Duodenal mucosa (tissue), 2 donors: ENCODE measurements around the gene TACR1.

Experiments
- H3K27ac ChIP-seq: one replicate; pipeline ENCODE4 v1.7.0; 2013; ENCODE audit warnings: low read depth, low read length
- H3K27me3 ChIP-seq, 2 donors: one replicate each; pipeline ENCODE4 v1.7.0; 2013; ENCODE audit warnings: low read length in 2 of 2, control low read depth in 1 of 2; ENCODE audit not compliant: insufficient read depth in 2 of 2, control insufficient read depth in 1 of 2
- H3K36me3 ChIP-seq, 2 donors: one replicate each; pipeline ENCODE4 v1.7.0; 2013; ENCODE audit warnings: low read length in 2 of 2, control low read depth in 1 of 2; ENCODE audit not compliant: insufficient read depth in 2 of 2, control insufficient read depth in 1 of 2
- H3K4me1 ChIP-seq, 2 donors: one replicate each; pipeline ENCODE4 v1.7.0; 2013; ENCODE audit warnings: low read length in 2 of 2, control low read depth in 1 of 2; ENCODE audit not compliant: insufficient read depth in 2 of 2, control insufficient read depth in 1 of 2
- H3K4me3 ChIP-seq, 2 donors: one replicate each; pipeline ENCODE4 v1.7.0; 2013; ENCODE audit warnings: low read length in 2 of 2, low read depth in 1 of 2
- H3K9ac ChIP-seq, 2 donors: one replicate each; pipeline ENCODE4 v1.7.0; 2013; ENCODE audit warnings: low read length in 2 of 2, low read depth in 1 of 2
- H3K9me3 ChIP-seq, 2 donors: one replicate each; pipeline ENCODE4 v1.7.0; 2013; ENCODE audit warnings: low read length in 2 of 2, control low read depth in 1 of 2; ENCODE audit not compliant: control insufficient read depth in 1 of 2

TACR1 gene

DNA sequence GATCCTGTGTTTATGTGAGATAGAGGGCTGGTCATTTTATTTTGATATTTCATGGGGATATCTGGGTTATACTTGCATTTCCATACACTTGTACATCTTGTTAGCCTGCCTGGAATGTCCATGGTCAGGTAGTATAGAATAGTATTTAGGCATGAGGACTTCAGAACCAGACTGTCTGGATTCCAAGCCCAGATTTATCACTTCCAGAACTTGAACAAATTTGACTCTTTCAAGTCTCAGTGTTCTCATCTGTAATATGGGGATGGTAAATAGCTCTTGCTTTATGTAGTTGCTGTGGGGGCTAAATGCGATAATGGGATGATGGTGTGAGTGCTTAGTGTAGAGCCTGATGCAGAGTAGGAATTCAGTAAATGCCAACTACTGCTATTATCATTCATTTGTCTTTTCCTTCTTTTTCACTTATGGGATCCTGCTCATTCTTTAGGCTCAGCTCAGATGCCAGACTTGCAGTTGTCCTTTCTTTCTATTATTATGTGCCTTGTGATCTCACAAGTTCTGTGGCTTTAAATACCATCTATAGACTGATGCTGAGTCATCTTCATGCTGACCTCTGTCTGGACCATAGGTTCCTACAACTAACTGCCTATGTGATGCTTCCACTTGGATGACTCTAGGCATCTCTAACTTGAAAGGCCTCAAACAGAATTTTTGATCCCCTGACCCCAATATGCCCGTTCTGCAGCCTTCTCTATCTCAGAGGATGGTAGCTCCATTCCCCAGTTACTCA, 173.5 kb downstream of the TACR1 start:
- Histone ChIP-seq H3K36me3 (no peaks in the 10 kb centered on the region), H3K27me3 (no peaks in the 10 kb centered on the region), H3K9ac (no peak overlapping the region), H3K9me3 (no peaks in the 10 kb centered on the region), H3K4me3 (no peak overlapping the region), H3K27ac (no peak overlapping the region), H3K4me1 (no peaks in the 10 kb centered on the region)

DNA sequence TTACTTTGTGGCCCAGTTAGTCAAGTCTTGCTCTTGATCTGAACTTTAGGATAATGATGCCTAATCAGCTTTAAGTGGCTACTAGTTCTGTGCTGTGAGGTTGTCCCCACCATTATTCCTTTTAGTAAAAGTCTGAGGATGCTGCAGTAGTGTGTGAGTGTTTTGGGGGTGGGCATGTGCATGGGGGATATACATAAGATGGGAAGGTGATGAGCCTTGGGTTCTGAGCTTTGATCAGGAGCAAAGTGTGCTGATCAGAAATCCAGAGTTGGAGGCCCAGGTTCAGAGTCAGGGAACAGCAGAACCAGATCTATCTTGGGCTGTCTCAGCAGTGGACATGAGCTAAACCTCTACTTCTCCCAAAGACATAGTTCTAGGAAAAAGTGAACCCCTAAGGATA, 174.1 kb downstream of the TACR1 start:
- Histone ChIP-seq H3K4me1 (no peaks in the 10 kb centered on the region), H3K36me3 (no peaks in the 10 kb centered on the region)

DNA sequence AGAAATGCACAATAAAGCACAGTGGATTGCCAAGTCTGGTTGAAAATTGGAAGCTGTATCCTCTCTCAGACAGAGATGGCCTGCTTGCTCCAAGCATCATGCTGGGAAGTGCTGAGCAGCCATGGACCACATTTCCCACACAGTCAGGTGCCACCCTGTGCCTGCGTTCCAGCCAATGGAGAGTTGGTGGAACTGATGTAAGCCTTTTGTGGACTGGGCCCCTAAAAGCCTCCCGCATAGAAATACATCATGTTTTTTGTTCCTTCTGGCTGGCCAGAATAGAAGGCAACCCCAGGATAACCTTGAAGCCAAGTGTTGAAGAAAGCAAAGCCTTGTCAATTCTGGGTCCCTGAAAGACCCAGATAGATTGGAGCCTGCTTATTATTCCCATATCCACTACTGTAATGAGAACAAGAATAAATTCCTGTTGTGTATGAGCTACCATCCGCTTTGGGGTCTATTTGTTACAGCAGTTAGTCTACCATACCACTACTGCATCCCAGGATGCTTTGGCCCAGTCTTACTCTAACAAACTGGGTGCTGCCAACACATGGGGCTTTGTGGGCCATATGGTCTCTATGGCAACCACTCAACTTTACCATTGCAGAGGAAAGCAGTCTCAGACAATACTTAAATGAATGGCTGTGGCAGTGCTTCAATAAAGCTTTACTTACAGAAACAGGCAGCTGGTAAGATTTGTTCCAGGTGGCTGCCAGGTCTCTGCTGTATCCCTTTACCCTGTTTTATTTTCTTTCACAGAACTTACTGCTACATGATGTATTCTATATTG, 175.5 kb downstream of the TACR1 start:
- no peaks in the 10 kb centered on the region for H3K9me3 ChIP-seq
- H3K36me3 ChIP-seq: no peaks in the 10 kb centered on the region
- H3K4me1 ChIP-seq: no peaks in the 10 kb centered on the region
- no peaks in the 10 kb centered on the region for H3K27me3 ChIP-seq
- no peak overlapping the region for H3K27ac ChIP-seq
- H3K9ac ChIP-seq: no peak overlapping the region
- no peak overlapping the region for H3K4me3 ChIP-seq

More for the DNA sequence above, 174.1 kb downstream of the TACR1 start:
- no peaks in the 10 kb centered on the region for H3K27me3 ChIP-seq
- H3K9ac ChIP-seq: no peak overlapping the region
- H3K9me3 ChIP-seq: no peaks in the 10 kb centered on the region
- H3K4me3 ChIP-seq: no peak overlapping the region
- no peak overlapping the region for H3K27ac ChIP-seq

DNA sequence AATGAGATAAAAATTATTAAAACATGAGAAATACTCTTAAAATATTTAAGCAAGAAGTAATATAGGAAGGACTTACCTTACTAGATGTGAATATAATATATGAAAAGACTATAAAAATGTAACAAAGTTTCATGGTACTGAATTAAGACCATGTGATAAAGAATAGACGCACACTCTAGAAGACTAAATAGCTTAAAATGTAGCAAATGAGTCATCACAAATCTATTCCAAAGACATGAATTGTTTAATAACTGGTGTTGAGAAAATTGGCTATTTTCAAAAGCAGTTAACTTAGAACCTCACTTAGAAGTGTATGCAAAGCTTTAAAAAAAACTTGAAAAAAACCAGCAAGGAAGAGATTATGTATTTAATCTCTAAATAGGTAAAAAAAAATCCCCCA, 176.8 kb downstream of the TACR1 start:
- Histone ChIP-seq H3K36me3 (no peaks in the 10 kb centered on the region), H3K9me3 (no peaks in the 10 kb centered on the region), H3K27me3 (no peaks in the 10 kb centered on the region), H3K4me1 (no peaks in the 10 kb centered on the region), H3K4me3 (no peak overlapping the region), H3K9ac (no peak overlapping the region), H3K27ac (no peak overlapping the region)

DNA sequence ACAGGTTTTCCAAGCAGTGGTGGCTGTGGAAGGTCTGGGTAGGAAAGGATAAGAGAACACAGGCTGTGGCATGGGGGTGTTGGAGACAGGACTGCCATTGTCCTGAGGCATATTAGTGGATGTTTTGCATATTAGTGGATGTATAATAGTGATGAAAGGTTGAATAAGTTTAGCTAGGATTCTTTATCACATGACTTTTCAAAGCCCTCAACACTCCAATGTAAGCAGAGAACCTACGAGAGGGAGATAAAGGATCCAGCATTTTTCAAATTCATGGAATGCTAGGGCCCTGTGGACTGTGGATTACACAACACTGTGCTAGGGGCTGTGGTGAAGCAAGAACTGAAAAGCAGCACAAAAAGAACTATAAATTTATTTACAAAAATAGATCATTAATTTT, 177.6 kb downstream of the TACR1 start:
- no peaks in the 10 kb centered on the region for H3K4me1 ChIP-seq
- no peak overlapping the region for H3K4me3 ChIP-seq
- no peak overlapping the region for H3K27ac ChIP-seq
- H3K9ac ChIP-seq: no peak overlapping the region
- H3K36me3 ChIP-seq: no peaks in the 10 kb centered on the region
- no peaks in the 10 kb centered on the region for H3K27me3 ChIP-seq
- H3K9me3 ChIP-seq: no peaks in the 10 kb centered on the region

DNA sequence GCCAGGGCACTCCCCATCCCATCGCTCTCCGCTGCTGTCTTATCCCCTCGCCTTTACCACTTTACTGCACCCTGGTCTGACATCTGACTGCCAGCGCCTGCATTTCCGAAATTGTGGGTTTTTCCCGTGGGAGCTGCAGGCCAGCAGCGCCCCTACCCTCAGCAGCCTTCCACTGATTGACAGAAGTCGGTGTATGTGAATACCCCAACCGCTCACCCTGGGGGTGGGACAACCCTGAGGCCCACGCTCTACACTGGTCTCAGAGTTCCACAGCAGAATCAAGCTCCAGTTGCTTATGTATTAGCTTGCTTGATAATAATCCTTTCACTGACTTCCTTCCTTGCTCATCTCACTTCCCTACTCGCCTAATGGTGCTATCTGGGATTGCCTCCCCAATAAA, 178.8 kb downstream of the TACR1 start:
- H3K9ac ChIP-seq: no peak overlapping the region
- H3K9me3 ChIP-seq: no peaks in the 10 kb centered on the region
- no peak overlapping the region for H3K27ac ChIP-seq
- H3K4me3 ChIP-seq: no peak overlapping the region
- no peaks in the 10 kb centered on the region for H3K4me1 ChIP-seq
- no peaks in the 10 kb centered on the region for H3K36me3 ChIP-seq
- no peaks in the 10 kb centered on the region for H3K27me3 ChIP-seq

DNA sequence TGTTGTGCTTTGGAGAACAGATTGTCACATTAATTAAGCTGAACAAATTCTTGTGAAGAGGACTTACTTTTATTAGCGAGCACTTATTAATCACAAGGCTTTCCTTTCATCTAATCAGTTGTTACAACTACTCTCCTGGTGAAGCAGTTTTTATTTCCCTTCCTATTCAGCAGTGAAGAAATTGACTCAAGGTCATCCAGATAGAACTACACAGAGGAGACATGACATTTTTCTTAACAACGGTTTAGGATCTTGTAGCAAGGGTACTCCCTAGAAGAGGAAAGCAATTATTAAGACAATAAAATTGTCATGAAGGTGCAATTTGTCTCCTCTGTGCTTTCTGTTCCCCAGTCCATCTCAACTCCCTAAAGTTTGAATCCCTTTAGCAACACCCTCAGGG, 179.5 kb downstream of the TACR1 start:
- no peak overlapping the region for H3K4me3 ChIP-seq
- no peaks in the 10 kb centered on the region for H3K27me3 ChIP-seq
- no peak overlapping the region for H3K9ac ChIP-seq
- H3K27ac ChIP-seq: no peak overlapping the region
- H3K4me1 ChIP-seq: no peaks in the 10 kb centered on the region
- no peaks in the 10 kb centered on the region for H3K36me3 ChIP-seq
- H3K9me3 ChIP-seq: peaks cover 0 to 3% of the 10 kb centered on the region in 2 donors

DNA sequence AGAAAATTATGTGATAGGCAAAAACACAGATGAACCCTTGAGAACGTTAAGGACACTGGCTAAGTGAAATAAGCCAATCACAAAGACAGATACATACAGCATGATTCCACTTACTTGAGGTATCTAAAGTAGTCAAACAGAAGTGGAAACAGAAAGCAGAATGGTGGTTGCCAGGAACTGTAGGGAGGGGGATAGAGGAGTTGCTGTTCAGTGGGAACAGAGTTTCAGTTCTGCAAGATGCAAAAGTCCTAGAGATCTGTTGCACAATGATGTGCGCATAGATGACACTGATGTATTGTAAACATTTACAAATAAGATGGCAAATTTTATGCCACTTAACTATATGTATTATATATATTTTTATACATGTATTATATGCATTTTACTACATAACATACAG, 181.2 kb downstream of the TACR1 start:
- Histone ChIP-seq H3K27me3 (no peaks in the 10 kb centered on the region), H3K4me3 (no peak overlapping the region), H3K9me3 (peaks cover 0 to 3% of the 10 kb centered on the region in 2 donors), H3K4me1 (no peaks in the 10 kb centered on the region), H3K9ac (no peak overlapping the region), H3K36me3 (no peaks in the 10 kb centered on the region), H3K27ac (no peak overlapping the region)

DNA sequence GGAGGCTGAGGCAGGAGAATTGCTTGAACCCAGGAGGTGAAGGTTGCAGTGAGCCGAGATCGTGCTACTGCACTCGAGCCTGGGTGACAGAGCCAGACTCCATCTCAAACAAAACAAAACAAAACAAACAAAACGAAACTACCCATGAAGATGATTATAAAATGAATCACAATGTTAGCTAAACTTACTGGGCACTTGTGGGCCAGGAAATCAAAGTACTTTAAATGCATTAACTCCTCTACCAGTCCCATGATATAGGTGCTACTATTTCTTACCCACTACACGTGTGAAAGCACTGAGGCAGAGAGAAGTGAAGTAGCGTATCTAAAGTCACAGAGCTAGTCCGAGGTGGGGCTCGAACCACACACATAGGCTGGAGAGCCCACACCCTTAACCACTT, 187.2 kb downstream of the TACR1 start:
- Histone ChIP-seq H3K9me3 (peaks cover 0 to 3% of the 10 kb centered on the region in 2 donors), H3K4me1 (no peaks in the 10 kb centered on the region), H3K36me3 (no peaks in the 10 kb centered on the region), H3K27me3 (no peaks in the 10 kb centered on the region), H3K9ac (no peak overlapping the region), H3K4me3 (no peak overlapping the region), H3K27ac (no peak overlapping the region)

DNA sequence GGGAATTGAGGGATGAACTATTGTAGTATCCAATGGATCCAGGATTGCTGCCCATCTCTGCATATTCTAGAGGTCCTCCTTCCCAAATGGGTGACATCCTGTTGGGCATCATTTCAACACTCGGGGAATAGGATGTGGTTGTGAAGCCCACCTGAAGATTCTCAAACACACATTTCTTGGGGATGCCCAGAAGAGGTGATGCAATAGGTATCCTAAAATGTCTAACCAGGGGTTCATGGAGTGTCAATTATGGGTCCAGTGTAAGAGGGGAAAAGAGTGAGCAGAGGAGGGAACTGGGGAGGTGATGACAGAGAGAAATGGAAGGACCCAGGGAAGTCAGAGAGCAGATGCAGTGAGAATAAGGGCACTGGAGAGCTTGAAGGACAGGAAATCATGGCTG, 188.7 kb downstream of the TACR1 start:
- no peak overlapping the region for H3K9ac ChIP-seq
- H3K27me3 ChIP-seq: no peaks in the 10 kb centered on the region
- H3K27ac ChIP-seq: no peak overlapping the region
- peaks cover 0 to 3% of the 10 kb centered on the region in 2 donors for H3K9me3 ChIP-seq
- no peaks in the 10 kb centered on the region for H3K36me3 ChIP-seq
- H3K4me3 ChIP-seq: no peak overlapping the region
- no peaks in the 10 kb centered on the region for H3K4me1 ChIP-seq
